RWPE2 (cell line): Measurements from ENCODE around the gene ZIC4.

Experiments
- ATAC-seq: fragments of 200-7000 bp; cut with Tn5 transposase; 3 replicates; pipeline ENCODE4 v1.9.1; 2021; ENCODE audit warnings: low read depth
- DNase-seq: peaks from one replicate; pipeline ENCODE4 v3.0.0-alpha.2; 2020; ENCODE audit warnings: low spot score
- H3K27ac ChIP-seq: fragments of 450-650 bp; 2 replicates; pipeline ENCODE4 v1.5.1; 2017; ENCODE audit warnings: mild to moderate bottlenecking; ENCODE audit not compliant: poor library complexity, severe bottlenecking
- H3K27me3 ChIP-seq: fragments of 250-450 bp; sonication (Bioruptor Pico); 2 replicates; pipeline ENCODE4 v1.5.1; 2021; ENCODE audit warnings: mild to moderate bottlenecking, moderate library complexity; ENCODE audit not compliant: insufficient read depth, poor library complexity, severe bottlenecking
- H3K36me3 ChIP-seq: fragments of 250-450 bp; sonication (Bioruptor Pico); 2 replicates; pipeline ENCODE4 v1.5.1; 2020; ENCODE audit warnings: low read depth, mild to moderate bottlenecking, moderate library complexity
- H3K4me1 ChIP-seq: fragments of 250-450 bp; sonication (Bioruptor Pico); 2 replicates; pipeline ENCODE4 v1.5.1; 2021; ENCODE audit warnings: mild to moderate bottlenecking, moderate library complexity; ENCODE audit not compliant: insufficient read depth, poor library complexity, severe bottlenecking
- H3K4me3 ChIP-seq: fragments of 250-450 bp; sonication (Bioruptor Pico); 2 replicates; pipeline ENCODE4 v1.5.1; 2021; ENCODE audit warnings: mild to moderate bottlenecking, moderate library complexity; ENCODE audit not compliant: severe bottlenecking
- H3K9me3 ChIP-seq: fragments of 250-450 bp; sonication (Bioruptor Pico); 2 replicates; pipeline ENCODE4 v1.5.1; 2021; ENCODE audit warnings: mild to moderate bottlenecking, moderate library complexity; ENCODE audit not compliant: severe bottlenecking
- TF ChIP-seq, protein P1 (sequence below): fragments of 450-650 bp; IDR thresholded peaks from one replicate; pipeline ENCODE4 v1.5.1; 2017; ENCODE audit warnings: mild to moderate bottlenecking, moderate library complexity; ENCODE audit not compliant: poor library complexity, severe bottlenecking

Gene ZIC4

GRCh38 chr3:147394884-147395225 is 11.5 kb downstream of the ZIC4 start:
- H3K4me3 ChIP-seq: no peak overlapping the region
- TF ChIP-seq, protein P1, sequence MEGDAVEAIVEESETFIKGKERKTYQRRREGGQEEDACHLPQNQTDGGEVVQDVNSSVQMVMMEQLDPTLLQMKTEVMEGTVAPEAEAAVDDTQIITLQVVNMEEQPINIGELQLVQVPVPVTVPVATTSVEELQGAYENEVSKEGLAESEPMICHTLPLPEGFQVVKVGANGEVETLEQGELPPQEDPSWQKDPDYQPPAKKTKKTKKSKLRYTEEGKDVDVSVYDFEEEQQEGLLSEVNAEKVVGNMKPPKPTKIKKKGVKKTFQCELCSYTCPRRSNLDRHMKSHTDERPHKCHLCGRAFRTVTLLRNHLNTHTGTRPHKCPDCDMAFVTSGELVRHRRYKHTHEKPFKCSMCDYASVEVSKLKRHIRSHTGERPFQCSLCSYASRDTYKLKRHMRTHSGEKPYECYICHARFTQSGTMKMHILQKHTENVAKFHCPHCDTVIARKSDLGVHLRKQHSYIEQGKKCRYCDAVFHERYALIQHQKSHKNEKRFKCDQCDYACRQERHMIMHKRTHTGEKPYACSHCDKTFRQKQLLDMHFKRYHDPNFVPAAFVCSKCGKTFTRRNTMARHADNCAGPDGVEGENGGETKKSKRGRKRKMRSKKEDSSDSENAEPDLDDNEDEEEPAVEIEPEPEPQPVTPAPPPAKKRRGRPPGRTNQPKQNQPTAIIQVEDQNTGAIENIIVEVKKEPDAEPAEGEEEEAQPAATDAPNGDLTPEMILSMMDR: no peak
- H3K36me3 ChIP-seq: no peaks in the 10 kb centered on the region
- no peaks in the 10 kb centered on the region for H3K4me1 ChIP-seq
- ATAC-seq: no peak
- H3K27ac ChIP-seq: no peak overlapping the region
- H3K9me3 ChIP-seq: peaks cover 4% of the 10 kb centered on the region
- no peak for DNase-seq
- peaks cover 98% of the 10 kb centered on the region for H3K27me3 ChIP-seq

DNA sequence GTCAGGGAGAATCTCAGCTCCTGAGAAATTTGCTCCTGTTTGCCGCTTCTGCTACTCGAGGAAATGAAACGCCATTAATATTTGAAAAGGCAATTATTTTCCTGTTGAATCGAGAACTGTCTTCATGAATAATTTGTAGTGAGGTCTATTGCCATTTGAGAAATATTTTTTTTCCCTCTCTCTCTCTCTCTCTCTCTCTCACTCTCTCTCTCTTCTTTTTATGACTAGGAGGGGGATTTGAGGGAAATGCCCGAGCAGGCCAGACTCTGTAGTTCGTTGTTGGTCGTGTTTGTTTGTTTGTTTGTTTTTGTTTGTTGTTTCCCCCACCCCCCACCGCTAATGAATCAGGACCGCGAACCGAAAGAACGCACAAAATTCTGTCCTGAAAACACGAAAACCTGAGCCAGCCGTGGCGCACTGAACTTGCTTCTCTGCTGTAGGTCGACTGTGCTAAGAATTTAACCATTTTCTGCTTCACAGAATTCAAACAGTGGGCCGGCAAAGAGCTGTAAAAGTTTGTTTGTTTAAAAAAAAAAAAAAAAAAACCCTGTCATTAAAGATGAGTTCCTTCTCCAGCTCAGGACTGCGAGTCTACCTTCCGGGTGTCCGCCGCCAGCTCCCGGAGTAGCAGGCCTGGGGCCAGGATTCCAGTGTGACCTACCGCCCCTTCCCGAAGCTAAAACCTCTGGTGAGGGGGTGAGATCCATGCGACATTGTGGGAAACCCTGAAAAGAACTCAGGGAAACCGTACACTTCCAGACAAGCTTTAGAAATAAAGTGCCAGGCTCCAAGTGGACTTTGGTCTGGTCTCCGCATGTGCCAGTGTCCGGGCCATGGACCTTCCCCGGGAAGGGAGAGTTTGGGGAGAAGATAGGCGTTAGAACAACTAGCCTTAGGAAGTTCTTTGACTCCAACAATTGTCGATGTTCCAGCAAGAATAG is 12.1 kb downstream of the ZIC4 start:
- TF ChIP-seq, protein P1: no peak
- H3K4me1 ChIP-seq: no peaks in the 10 kb centered on the region
- H3K27me3 ChIP-seq: peaks cover 100% of the 10 kb centered on the region
- ATAC-seq (no peak), DNase-seq (no peak)
- no peak overlapping the region for H3K4me3 ChIP-seq
- no peak overlapping the region for H3K27ac ChIP-seq
- H3K9me3 ChIP-seq: peaks cover 4% of the 10 kb centered on the region
- H3K36me3 ChIP-seq: no peaks in the 10 kb centered on the region

DNA sequence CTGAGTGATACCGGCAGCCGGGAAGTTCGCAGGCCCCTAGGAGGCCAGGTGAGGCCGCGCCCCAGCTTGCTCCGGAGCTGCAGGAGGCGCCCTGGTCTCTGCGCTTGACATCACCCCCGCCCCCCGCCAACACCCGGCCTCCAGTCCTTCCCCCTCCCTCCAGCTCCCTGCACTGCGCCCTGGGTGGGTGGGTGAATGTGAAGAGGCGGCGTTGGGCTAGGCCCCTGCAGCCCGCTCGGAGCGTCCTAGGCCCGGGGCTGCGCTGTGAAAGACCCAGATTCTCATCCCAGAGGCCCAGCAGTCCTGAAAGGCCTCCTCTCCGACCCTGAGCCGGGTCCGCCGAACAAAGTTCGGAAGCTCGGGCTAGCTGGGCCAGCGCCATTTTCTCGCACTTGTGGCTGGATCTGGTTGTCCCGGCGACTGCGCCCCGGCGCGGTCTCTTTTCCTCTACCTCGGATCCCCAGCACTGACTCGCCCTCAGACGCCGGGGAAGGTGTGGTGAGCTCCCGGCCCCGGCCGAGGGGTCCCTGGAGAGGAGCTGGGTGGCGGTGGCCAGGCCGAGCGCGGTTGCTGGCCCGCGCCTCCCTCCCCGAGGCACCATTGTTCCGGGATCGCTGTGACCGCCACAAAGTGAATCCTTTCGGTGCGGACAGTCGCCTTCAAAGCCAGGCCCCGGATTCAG is 12.9 kb downstream of the ZIC4 start:
- peaks cover 100% of the 10 kb centered on the region for H3K27me3 ChIP-seq
- DNase-seq: no peak

GRCh38 chr3:147392625-147392946 is 13.8 kb downstream of the ZIC4 start:
- DNase-seq (no peak), ATAC-seq (no peak)
- H3K27ac ChIP-seq: no peak overlapping the region
- H3K27me3 ChIP-seq: peaks cover 100% of the 10 kb centered on the region
- H3K9me3 ChIP-seq: peaks cover 4% of the 10 kb centered on the region
- no peaks in the 10 kb centered on the region for H3K36me3 ChIP-seq
- TF ChIP-seq, protein P1: no peak
- no peaks in the 10 kb centered on the region for H3K4me1 ChIP-seq
- H3K4me3 ChIP-seq: no peak overlapping the region

More for the DNA sequence above, 12.9 kb downstream of the ZIC4 start:
- peaks cover 4% of the 10 kb centered on the region for H3K9me3 ChIP-seq
- TF ChIP-seq, protein P1: no peak
- no peak for ATAC-seq
- H3K27ac ChIP-seq: no peak overlapping the region
- H3K4me1 ChIP-seq: no peaks in the 10 kb centered on the region
- H3K4me3 ChIP-seq: no peak overlapping the region
- no peaks in the 10 kb centered on the region for H3K36me3 ChIP-seq
